Panc1 (cell line): ENCODE data around the gene SMIM27. TPM values are rescaled to one million over a fixed set of nuclear protein-coding genes. Genes with fewer than 3 reads are reported as not detected.

Source experiments
- ATAC-seq: fragments of 200-7000 bp; cut with Tn5 transposase; 2 replicates; pipeline ENCODE4 v1.9.1; 2020; ENCODE audit warnings: mild to moderate bottlenecking, moderate library complexity
- BruUV-seq: library from RNA; stranded (reverse); fragments of 400-500 nt; replicated peaks from 2 replicates; lab custom pipeline; 2021; lab: Mats Ljungman, UMichigan
- CTCF ChIA-PET: fragments of 300-600 bp; sonication (Branson Sonifier 250); formaldehyde crosslinking; loops from one replicate; lab custom pipeline; 2022; ENCODE audit warnings: antibody characterized with exemption; lab: Charles Lee
- POLR2A ChIA-PET: fragments of 300-600 bp; sonication (Branson Sonifier 250); formaldehyde crosslinking; loops from one replicate; lab custom pipeline; 2022; ENCODE audit warnings: antibody characterized with exemption; lab: Charles Lee
- DNase-seq: peaks from one replicate; pipeline ENCODE4 v3.0.0-alpha.2; 2010; ENCODE audit warnings: low read depth, low spot score
- H3K27ac ChIP-seq: 2 replicates; pipeline ENCODE4 v1.5.1; 2011; ENCODE audit warnings: mild to moderate bottlenecking, low read length, inconsistent platforms
- H3K27me3 ChIP-seq: fragments of 200-500 bp; sonication (Bioruptor generic); 2 replicates; pipeline ENCODE4 v1.6.0; 2014; ENCODE audit warnings: low read length, inconsistent platforms; ENCODE audit not compliant: control insufficient read depth, insufficient read depth
- H3K36me3 ChIP-seq: fragments of 200-500 bp; sonication (Bioruptor generic); 2 replicates; pipeline ENCODE4 v1.5.1; 2014; ENCODE audit warnings: inconsistent platforms, mild to moderate bottlenecking, low read length, moderate library complexity; ENCODE audit not compliant: control insufficient read depth, insufficient read depth
- H3K4me1 ChIP-seq: 2 replicates; pipeline ENCODE4 v1.5.1; 2011; ENCODE audit warnings: inconsistent platforms, mild to moderate bottlenecking, low read length, moderate library complexity; ENCODE audit not compliant: control insufficient read depth, insufficient read depth
- H3K4me3 ChIP-seq, 2 experiments: 2 replicates each; pipeline ENCODE4 v1.5.1; 2011 to 2012; ENCODE audit warnings: low read depth in 2 of 2, low read length in 2 of 2, mild to moderate bottlenecking in 2 of 2, inconsistent platforms in 1 of 2, moderate library complexity in 1 of 2
- H3K9me3 ChIP-seq: fragments of 200-500 bp; sonication (Bioruptor generic); 2 replicates; pipeline ENCODE4 v1.5.1; 2014; ENCODE audit warnings: low read depth, mild to moderate bottlenecking, inconsistent platforms, low read length, moderate library complexity; ENCODE audit not compliant: control insufficient read depth, insufficient read depth
- CTCF ChIP-seq: fragments of 450-650 bp; IDR thresholded peaks from 2 replicates; pipeline ENCODE4 v1.5.1; 2017; ENCODE audit warnings: mild to moderate bottlenecking
- POLR2AphosphoS5 ChIP-seq: IDR thresholded peaks from 2 replicates; pipeline ENCODE4 v1.6.1; 2012; ENCODE audit warnings: mild to moderate bottlenecking, low read depth, low read length, moderate library complexity
- REST ChIP-seq, 2 experiments: IDR thresholded peaks; 2 replicates each; pipeline ENCODE4 v1.6.1; 2011 to 2012; ENCODE audit warnings: low read depth in 2 of 2, control low read depth in 1 of 2, low read length in 1 of 2, mild to moderate bottlenecking in 1 of 2, moderate library complexity in 1 of 2; ENCODE audit not compliant: insufficient read depth in 1 of 2
- SIN3A ChIP-seq: IDR thresholded peaks from 2 replicates; pipeline ENCODE4 v1.6.1; 2012; ENCODE audit warnings: low read depth, mild to moderate bottlenecking, low read length, moderate library complexity, borderline replicate concordance; ENCODE audit not compliant: insufficient read depth
- TCF7L2 ChIP-seq: IDR thresholded peaks from 2 replicates; pipeline ENCODE4 v1.6.1; 2011; ENCODE audit warnings: mild to moderate bottlenecking, low read depth, low read length, inconsistent platforms
- in situ Hi-C: cut with HindIII; loops from 2 replicates; pipeline ENCODE4 v1.10.0; 2016; ENCODE audit warnings: low sequenced_read_pairs, low pct_unique_long_range_greater_than_20kb
- intact Hi-C: fragments of 100-400 bp; cut with micrococcal nuclease; formaldehyde crosslinking; loops from one replicate; pipeline ENCODE4 v1.10.0; 2022; ENCODE audit not compliant: unreplicated experiment
- total RNA-seq: library from RNA; stranded (reverse); gene quantifications from one replicate; pipeline ENCODE4 v1.2.1, GENCODE V29; 2021; ENCODE audit not compliant: unreplicated experiment

SMIM27 gene
- total RNA-seq, 1 experiment from 2014 or later: 14.3 TPM

- no peaks in the 10 kb centered on the region for H3K9me3 ChIP-seq
- H3K36me3 ChIP-seq: no peaks in the 10 kb centered on the region; the same call in 1 of the 2 replicates
- H3K4me1 ChIP-seq: peaks cover 16% of the 10 kb centered on the region
- H3K27ac ChIP-seq: peak overlapping the region; percentile 84
- DNase-seq: no peak
- BruUV-seq: no TSS peak
- in situ Hi-C loops: loop anchor here (25.0 kb wide), 1 partner anchor 412 kb away; no protein-coding TSS in a partner anchor
- TF ChIP-seq CTCF (no peak), TCF7L2 (peak; percentile 67; the same call in 1 of the 2 replicates), POLR2AphosphoS5 (peak; percentile 61; the same call in 1 of the 2 replicates), REST (IDR thresholded peaks at IDR 0.05; ENCODE audit: insufficient read depth in 1 of 2, low read depth in 2 of 2, low read length in 1 of 2) (no peak), SIN3A (peak; percentile 36; the same call in 1 of the 2 replicates)
- peak; percentile 82 for ATAC-seq
- ChIA-PET POLR2A (interaction anchor here (0.6 to 1.2 kb wide), 3 partner anchors 13 to 472 kb away, joined by 3 to 4 read pairs (median 4); partner anchors contain the start of gene ACO1), CTCF (interaction anchor here (0.5 to 1.0 kb wide), 4 partner anchors 18 to 1073 kb away, joined by 3 to 4 read pairs (median 3); no protein-coding TSS in a partner anchor)
- H3K4me3 ChIP-seq: peak overlapping the region; percentile 54 to 78
- intact Hi-C loops: no loop called here
- no peaks in the 10 kb centered on the region for H3K27me3 ChIP-seq
Observed at GRCh38 chr9:32550562-32551275, 1.4 kb upstream of the SMIM27 start.

- POLR2A ChIA-PET: interaction anchor here (0.6 to 1.2 kb wide), 4 partner anchors 12 to 966 kb away, joined by 3 to 12 read pairs (median 4); partner anchors contain the start of gene ACO1
- H3K4me1 ChIP-seq: peaks cover 16% of the 10 kb centered on the region
- DNase-seq (peak; percentile 52), ATAC-seq (peak; percentile 47)
- in situ Hi-C loops (loop anchor here (25.0 kb wide), 1 partner anchor 411 kb away; no protein-coding TSS in a partner anchor), intact Hi-C loops (no loop called here)
- no peak for TF ChIP-seq SIN3A
- TF ChIP-seq CTCF: no peak
- TF ChIP-seq REST (IDR thresholded peaks at IDR 0.05; ENCODE audit: insufficient read depth in 1 of 2, low read depth in 2 of 2, low read length in 1 of 2): no peak
- TF ChIP-seq POLR2AphosphoS5: no peak
- TF ChIP-seq TCF7L2: no peak
- H3K9me3 ChIP-seq: no peaks in the 10 kb centered on the region
- no TSS peak for BruUV-seq
- peak overlapping the region; percentile 54 to 78 for H3K4me3 ChIP-seq
- no peaks in the 10 kb centered on the region; the same call in 1 of the 2 replicates for H3K36me3 ChIP-seq
- CTCF ChIA-PET: interaction anchor here (0.5 to 1.0 kb wide), 4 partner anchors 19 to 1073 kb away, joined by 3 to 4 read pairs (median 3); no protein-coding TSS in a partner anchor
- H3K27me3 ChIP-seq: no peaks in the 10 kb centered on the region
- peak overlapping the region; percentile 84 for H3K27ac ChIP-seq
Observed at GRCh38 chr9:32551276-32552051, 663 bp upstream of the SMIM27 start.
